Measurements from ENCODE around the gene HSPA12A.

HSPA12A gene

DNA sequence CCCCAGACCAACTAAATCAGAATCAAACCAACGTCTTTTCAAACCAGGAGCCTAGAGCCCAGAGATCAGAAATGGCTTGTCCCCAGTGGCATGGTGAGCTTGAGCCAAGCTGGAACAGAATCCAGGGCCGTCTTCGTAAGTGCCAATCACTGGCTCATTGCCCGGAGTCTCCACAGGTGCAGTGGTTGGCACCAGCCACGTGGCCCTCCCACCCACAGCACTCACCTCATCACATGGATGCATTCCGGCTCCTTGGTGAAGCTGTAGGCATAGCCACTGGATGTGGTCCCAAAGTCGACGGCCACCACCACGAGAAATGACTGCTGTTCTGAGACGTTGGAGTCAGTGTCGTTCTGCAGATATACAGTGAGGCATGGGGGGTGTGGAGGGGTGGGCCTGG lies 37.4 kb downstream of the HSPA12A start:
- H2BK120ac ChIP-seq (ENCODE audit: low read depth, low read length): no peak overlapping the region
- WGBS, 2 donors (ENCODE audit: extremely low coverage in 2 of 2, insufficient read length in 2 of 2, insufficient replicate concordance in 1 of 2): no CpG with 5 or more reads among the region's 11 CpGs
- H3K4ac ChIP-seq (ENCODE audit: low read length): no peak overlapping the region
- peak overlapping the region; percentile 15 for H3K18ac ChIP-seq (ENCODE audit: low read length)
- H2BK15ac ChIP-seq (ENCODE audit: low read length): no peak overlapping the region
- H3K23ac ChIP-seq (ENCODE audit: low read depth, low read length, poor library complexity): peak overlapping the region; percentile 62
- no peaks in the 10 kb centered on the region for H3K9me3 ChIP-seq (replicated peaks in 1 of 2; ENCODE audit: control insufficient read depth in 2 of 2, insufficient read depth in 1 of 2, low read depth in 1 of 2, low read length in 2 of 2)
- H2AFZ ChIP-seq (ENCODE audit: low read length): no peak overlapping the region
- H3K36me3 ChIP-seq (replicated peaks in 1 of 2; ENCODE audit: control insufficient read depth in 2 of 2, insufficient read depth in 2 of 2, low read length in 2 of 2): no peaks in the 10 kb centered on the region
- H3K9ac ChIP-seq (ENCODE audit: low read depth, low read length, poor library complexity): peak overlapping the region; percentile 66
- DNase-seq (ENCODE audit: low spot score): no peak
- no peak overlapping the region for H3K4me3 ChIP-seq (ENCODE audit: low read length in 2 of 2)
- no peak overlapping the region for H4K8ac ChIP-seq (ENCODE audit: low read depth, low read length)
- H3K27me3 ChIP-seq (ENCODE audit: control insufficient read depth in 3 of 3, insufficient read depth in 3 of 3, low read depth in 1 of 3, low read length in 3 of 3): no peaks in the 10 kb centered on the region
- no peak overlapping the region for H2BK12ac ChIP-seq (ENCODE audit: low read length)
- no peak overlapping the region for H3K27ac ChIP-seq (replicated peaks; ENCODE audit: low read length)
- no peak overlapping the region for H2AK5ac ChIP-seq (ENCODE audit: low read depth, low read length)
- no peak overlapping the region for H2BK5ac ChIP-seq (ENCODE audit: low read length)
- no peak overlapping the region for H3K14ac ChIP-seq (ENCODE audit: low read length)
- H4K91ac ChIP-seq (ENCODE audit: low read depth, low read length, poor library complexity): no peak overlapping the region
- peaks cover 3% of the 10 kb centered on the region for H3K79me1 ChIP-seq (ENCODE audit: low read depth, low read length)
- no peak overlapping the region for H3K4me2 ChIP-seq (ENCODE audit: insufficient read depth, low read length, poor library complexity, severe bottlenecking)
- H3K4me1 ChIP-seq (ENCODE audit: control insufficient read depth in 2 of 2, insufficient read depth in 1 of 2, low read depth in 1 of 2, low read length in 2 of 2): peaks cover 0 to 6% of the 10 kb centered on the region in 2 donors

DNA sequence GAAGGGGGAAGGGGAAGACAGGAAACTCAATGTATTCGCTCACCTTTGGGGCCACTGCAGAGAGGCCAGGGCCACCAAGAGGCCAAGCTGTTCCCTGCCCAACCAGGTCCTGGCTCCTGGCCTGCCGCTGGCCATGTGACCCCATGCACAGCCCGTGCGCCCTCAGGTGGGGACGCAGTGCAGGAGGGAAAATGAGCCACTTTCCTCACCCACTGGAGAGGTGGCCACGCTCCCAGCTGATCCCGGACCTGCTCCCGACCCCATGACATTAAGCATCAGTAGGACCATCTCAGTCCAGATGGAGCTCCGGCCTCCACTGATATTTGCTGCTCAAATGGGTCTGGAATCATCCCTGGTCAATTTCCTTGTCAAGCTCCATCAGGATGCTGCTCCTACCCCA lies 40.2 kb downstream of the HSPA12A start:
- no peaks in the 10 kb centered on the region for H3K36me3 ChIP-seq (replicated peaks in 1 of 2; ENCODE audit: control insufficient read depth in 2 of 2, insufficient read depth in 2 of 2, low read length in 2 of 2)
- H2BK12ac ChIP-seq (ENCODE audit: low read length): no peak overlapping the region
- no peak overlapping the region for H3K4me3 ChIP-seq (ENCODE audit: low read length in 2 of 2)
- DNase-seq (ENCODE audit: low spot score): no peak
- no peak overlapping the region for H2BK120ac ChIP-seq (ENCODE audit: low read depth, low read length)
- peaks cover 3% of the 10 kb centered on the region for H3K79me1 ChIP-seq (ENCODE audit: low read depth, low read length)
- no peak overlapping the region for H3K27ac ChIP-seq (replicated peaks; ENCODE audit: low read length)
- peaks cover 0 to 9% of the 10 kb centered on the region in 2 donors for H3K4me1 ChIP-seq (ENCODE audit: control insufficient read depth in 2 of 2, insufficient read depth in 1 of 2, low read depth in 1 of 2, low read length in 2 of 2)
- H3K4me2 ChIP-seq (ENCODE audit: insufficient read depth, low read length, poor library complexity, severe bottlenecking): no peak overlapping the region
- H2BK15ac ChIP-seq (ENCODE audit: low read length): no peak overlapping the region
- WGBS, 2 donors (ENCODE audit: extremely low coverage in 2 of 2, insufficient read length in 2 of 2, insufficient replicate concordance in 1 of 2): no CpG with 5 or more reads among the region's 9 CpGs
- H2AK5ac ChIP-seq (ENCODE audit: low read depth, low read length): peak overlapping the region; percentile 4
- no peak overlapping the region for H2BK5ac ChIP-seq (ENCODE audit: low read length)
- H3K23ac ChIP-seq (ENCODE audit: low read depth, low read length, poor library complexity): no peak overlapping the region
- no peaks in the 10 kb centered on the region for H3K27me3 ChIP-seq (ENCODE audit: control insufficient read depth in 3 of 3, insufficient read depth in 3 of 3, low read depth in 1 of 3, low read length in 3 of 3)
- no peak overlapping the region for H4K91ac ChIP-seq (ENCODE audit: low read depth, low read length, poor library complexity)
- no peak overlapping the region for H3K18ac ChIP-seq (ENCODE audit: low read length)
- H3K9ac ChIP-seq (ENCODE audit: low read depth, low read length, poor library complexity): no peak overlapping the region
- H2AFZ ChIP-seq (ENCODE audit: low read length): no peak overlapping the region
- H3K4ac ChIP-seq (ENCODE audit: low read length): no peak overlapping the region
- H4K8ac ChIP-seq (ENCODE audit: low read depth, low read length): no peak overlapping the region
- no peak overlapping the region for H3K14ac ChIP-seq (ENCODE audit: low read length)
- no peaks in the 10 kb centered on the region for H3K9me3 ChIP-seq (replicated peaks in 1 of 2; ENCODE audit: control insufficient read depth in 2 of 2, insufficient read depth in 1 of 2, low read depth in 1 of 2, low read length in 2 of 2)

DNA sequence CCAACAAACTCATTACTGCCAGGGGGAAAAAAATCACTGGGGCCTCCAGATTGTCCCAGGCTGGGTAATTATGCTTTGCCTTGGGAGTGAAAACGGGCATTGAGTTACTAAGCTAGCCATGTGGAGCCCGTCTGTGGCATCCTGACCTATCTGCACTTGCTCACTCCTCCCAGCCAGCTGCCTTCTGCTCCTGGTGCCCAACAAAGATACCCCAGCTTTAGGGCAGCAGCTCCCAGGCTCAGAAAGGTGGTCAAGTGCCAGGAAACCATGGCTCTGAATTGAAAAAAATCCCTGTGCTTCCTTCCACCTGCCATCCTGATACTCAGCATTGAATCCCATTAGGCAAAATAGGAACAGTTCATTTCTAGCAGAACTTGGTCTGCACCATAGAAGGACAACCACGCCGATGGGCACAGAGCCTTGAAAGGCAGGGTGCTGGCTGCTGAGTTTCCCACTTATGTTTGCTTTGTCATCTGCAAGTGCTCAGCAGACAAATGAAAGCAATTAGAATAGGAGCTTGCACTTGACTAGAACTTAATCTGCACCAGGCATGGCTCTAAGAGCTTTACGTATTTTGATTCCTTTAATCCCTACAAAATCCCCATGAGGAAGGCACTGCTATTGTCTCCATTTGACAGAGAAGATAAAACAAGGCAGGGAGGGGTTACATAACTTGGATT lies 42.8 kb downstream of the HSPA12A start:
- Histone ChIP-seq H3K4me3 (ENCODE audit: low read length in 2 of 2) (no peak overlapping the region), H3K79me1 (ENCODE audit: low read depth, low read length) (no peaks in the 10 kb centered on the region), H3K9ac (ENCODE audit: low read depth, low read length, poor library complexity) (no peak overlapping the region), H2BK12ac (ENCODE audit: low read length) (no peak overlapping the region), H3K18ac (ENCODE audit: low read length) (no peak overlapping the region), H3K4me1 (ENCODE audit: control insufficient read depth in 2 of 2, insufficient read depth in 1 of 2, low read depth in 1 of 2, low read length in 2 of 2) (peaks cover 0 to 8% of the 10 kb centered on the region in 2 donors), H2BK5ac (ENCODE audit: low read length) (no peak overlapping the region), H3K4me2 (ENCODE audit: insufficient read depth, low read length, poor library complexity, severe bottlenecking) (no peak overlapping the region), H3K27ac (replicated peaks; ENCODE audit: low read length) (no peak overlapping the region), H2AFZ (ENCODE audit: low read length) (no peak overlapping the region), H3K23ac (ENCODE audit: low read depth, low read length, poor library complexity) (no peak overlapping the region), H3K4ac (ENCODE audit: low read length) (no peak overlapping the region), H3K27me3 (ENCODE audit: control insufficient read depth in 3 of 3, insufficient read depth in 3 of 3, low read depth in 1 of 3, low read length in 3 of 3) (peaks cover 0 to 3% (median 0%) of the 10 kb centered on the region in 3 experiments), H2AK5ac (ENCODE audit: low read depth, low read length) (no peak overlapping the region), H3K14ac (ENCODE audit: low read length) (no peak overlapping the region), H4K8ac (ENCODE audit: low read depth, low read length) (no peak overlapping the region), H2BK120ac (ENCODE audit: low read depth, low read length) (no peak overlapping the region), H3K36me3 (replicated peaks in 1 of 2; ENCODE audit: control insufficient read depth in 2 of 2, insufficient read depth in 2 of 2, low read length in 2 of 2) (no peaks in the 10 kb centered on the region), H3K9me3 (replicated peaks in 1 of 2; ENCODE audit: control insufficient read depth in 2 of 2, insufficient read depth in 1 of 2, low read depth in 1 of 2, low read length in 2 of 2) (no peaks in the 10 kb centered on the region), H2BK15ac (ENCODE audit: low read length) (no peak overlapping the region), H4K91ac (ENCODE audit: low read depth, low read length, poor library complexity) (no peak overlapping the region)
- no peak for DNase-seq (ENCODE audit: low spot score)
- WGBS, 2 donors (ENCODE audit: extremely low coverage in 2 of 2, insufficient read length in 2 of 2, insufficient replicate concordance in 1 of 2): no CpG with 5 or more reads among the region's 5 CpGs

DNA sequence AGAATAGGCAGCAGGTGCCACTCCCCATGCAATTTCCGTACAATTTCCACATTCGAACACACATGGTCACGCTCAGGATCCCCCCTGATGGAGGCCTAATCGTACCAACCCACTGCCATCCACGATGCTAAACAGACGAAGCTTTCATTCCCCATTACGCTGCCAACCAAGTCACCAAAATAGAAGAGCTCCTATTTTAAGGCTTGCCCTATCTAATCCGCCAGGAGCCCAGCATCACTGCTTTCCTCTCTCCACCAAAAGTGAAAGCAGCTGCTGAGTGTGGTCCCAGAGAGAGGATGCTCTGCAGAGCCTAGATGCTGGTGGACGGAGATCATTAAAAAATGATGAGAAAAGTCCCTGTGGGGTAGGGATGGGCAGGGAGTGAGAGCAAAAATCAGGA lies 43.3 kb downstream of the HSPA12A start:
- no peaks in the 10 kb centered on the region for H3K36me3 ChIP-seq (replicated peaks in 1 of 2; ENCODE audit: control insufficient read depth in 2 of 2, insufficient read depth in 2 of 2, low read length in 2 of 2)
- H3K18ac ChIP-seq (ENCODE audit: low read length): no peak overlapping the region
- no peak overlapping the region for H3K14ac ChIP-seq (ENCODE audit: low read length)
- no peak overlapping the region for H2BK15ac ChIP-seq (ENCODE audit: low read length)
- no peak overlapping the region for H2BK120ac ChIP-seq (ENCODE audit: low read depth, low read length)
- no peak overlapping the region for H3K4me2 ChIP-seq (ENCODE audit: insufficient read depth, low read length, poor library complexity, severe bottlenecking)
- H3K23ac ChIP-seq (ENCODE audit: low read depth, low read length, poor library complexity): no peak overlapping the region
- no peak overlapping the region for H2BK12ac ChIP-seq (ENCODE audit: low read length)
- H3K9me3 ChIP-seq (replicated peaks in 1 of 2; ENCODE audit: control insufficient read depth in 2 of 2, insufficient read depth in 1 of 2, low read depth in 1 of 2, low read length in 2 of 2): no peaks in the 10 kb centered on the region
- no peak overlapping the region for H2AFZ ChIP-seq (ENCODE audit: low read length)
- peaks cover 0 to 3% (median 0%) of the 10 kb centered on the region in 3 experiments for H3K27me3 ChIP-seq (ENCODE audit: control insufficient read depth in 3 of 3, insufficient read depth in 3 of 3, low read depth in 1 of 3, low read length in 3 of 3)
- peaks cover 0 to 13% of the 10 kb centered on the region in 2 donors for H3K4me1 ChIP-seq (ENCODE audit: control insufficient read depth in 2 of 2, insufficient read depth in 1 of 2, low read depth in 1 of 2, low read length in 2 of 2)
- no peak for DNase-seq (ENCODE audit: low spot score)
- no peak overlapping the region for H3K9ac ChIP-seq (ENCODE audit: low read depth, low read length, poor library complexity)
- no peak overlapping the region for H4K91ac ChIP-seq (ENCODE audit: low read depth, low read length, poor library complexity)
- H3K4me3 ChIP-seq (ENCODE audit: low read length in 2 of 2): no peak overlapping the region
- WGBS, 2 donors (ENCODE audit: extremely low coverage in 2 of 2, insufficient read length in 2 of 2, insufficient replicate concordance in 1 of 2): no CpG with 5 or more reads among the region's 9 CpGs
- no peak overlapping the region for H3K4ac ChIP-seq (ENCODE audit: low read length)
- H2AK5ac ChIP-seq (ENCODE audit: low read depth, low read length): no peak overlapping the region
- H3K27ac ChIP-seq (replicated peaks; ENCODE audit: low read length): no peak overlapping the region
- H3K79me1 ChIP-seq (ENCODE audit: low read depth, low read length): no peaks in the 10 kb centered on the region
- H4K8ac ChIP-seq (ENCODE audit: low read depth, low read length): no peak overlapping the region
- H2BK5ac ChIP-seq (ENCODE audit: low read length): no peak overlapping the region

All from neuronal stem cell (in vitro differentiated cells).